ENCODE data around the gene ZNF711.
"Not testable (repeated sequence)": the region's sequence is repeated elsewhere in the genome, so short reads cannot be mapped to it uniquely, and the experiment has no call there.

DNA sequence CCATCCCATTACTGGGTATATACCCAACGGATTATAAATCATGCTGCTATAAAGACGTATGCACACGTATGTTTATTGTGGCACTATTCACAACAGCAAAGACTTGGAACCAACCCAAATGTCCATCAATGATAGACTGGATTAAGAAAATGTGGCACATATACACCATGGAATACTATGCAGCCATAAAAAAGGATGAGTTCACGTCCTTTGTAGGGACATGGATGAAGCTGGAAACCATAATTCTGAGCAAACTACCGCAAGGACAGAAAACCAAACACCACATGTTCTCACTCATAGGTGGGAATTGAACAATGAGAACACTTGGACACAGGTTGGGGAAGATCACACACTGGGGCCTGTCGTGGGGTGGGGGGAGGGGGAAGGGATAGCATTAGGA, 41.5 kb downstream of the ZNF711 start:
- TF ChIP-seq, protein P1, sequence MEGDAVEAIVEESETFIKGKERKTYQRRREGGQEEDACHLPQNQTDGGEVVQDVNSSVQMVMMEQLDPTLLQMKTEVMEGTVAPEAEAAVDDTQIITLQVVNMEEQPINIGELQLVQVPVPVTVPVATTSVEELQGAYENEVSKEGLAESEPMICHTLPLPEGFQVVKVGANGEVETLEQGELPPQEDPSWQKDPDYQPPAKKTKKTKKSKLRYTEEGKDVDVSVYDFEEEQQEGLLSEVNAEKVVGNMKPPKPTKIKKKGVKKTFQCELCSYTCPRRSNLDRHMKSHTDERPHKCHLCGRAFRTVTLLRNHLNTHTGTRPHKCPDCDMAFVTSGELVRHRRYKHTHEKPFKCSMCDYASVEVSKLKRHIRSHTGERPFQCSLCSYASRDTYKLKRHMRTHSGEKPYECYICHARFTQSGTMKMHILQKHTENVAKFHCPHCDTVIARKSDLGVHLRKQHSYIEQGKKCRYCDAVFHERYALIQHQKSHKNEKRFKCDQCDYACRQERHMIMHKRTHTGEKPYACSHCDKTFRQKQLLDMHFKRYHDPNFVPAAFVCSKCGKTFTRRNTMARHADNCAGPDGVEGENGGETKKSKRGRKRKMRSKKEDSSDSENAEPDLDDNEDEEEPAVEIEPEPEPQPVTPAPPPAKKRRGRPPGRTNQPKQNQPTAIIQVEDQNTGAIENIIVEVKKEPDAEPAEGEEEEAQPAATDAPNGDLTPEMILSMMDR (IDR thresholded peaks at IDR 0.05; ENCODE audit: insufficient read depth, low read depth, low read length), result not testable (repeated sequence)
- not testable (repeated sequence) for TF ChIP-seq EZH2 (IDR thresholded peaks at IDR 0.05; ENCODE audit: insufficient read depth, low read length)
